ENCODE measurements around the gene KRT2. TPM values are rescaled to one million over a fixed set of nuclear protein-coding genes. Genes with fewer than 3 reads are reported as not detected.

The KRT2 gene
- 1 to 10 TPM in 1 of 4 donors, not detected in 3; 1.3 TPM for total RNA-seq

DNA sequence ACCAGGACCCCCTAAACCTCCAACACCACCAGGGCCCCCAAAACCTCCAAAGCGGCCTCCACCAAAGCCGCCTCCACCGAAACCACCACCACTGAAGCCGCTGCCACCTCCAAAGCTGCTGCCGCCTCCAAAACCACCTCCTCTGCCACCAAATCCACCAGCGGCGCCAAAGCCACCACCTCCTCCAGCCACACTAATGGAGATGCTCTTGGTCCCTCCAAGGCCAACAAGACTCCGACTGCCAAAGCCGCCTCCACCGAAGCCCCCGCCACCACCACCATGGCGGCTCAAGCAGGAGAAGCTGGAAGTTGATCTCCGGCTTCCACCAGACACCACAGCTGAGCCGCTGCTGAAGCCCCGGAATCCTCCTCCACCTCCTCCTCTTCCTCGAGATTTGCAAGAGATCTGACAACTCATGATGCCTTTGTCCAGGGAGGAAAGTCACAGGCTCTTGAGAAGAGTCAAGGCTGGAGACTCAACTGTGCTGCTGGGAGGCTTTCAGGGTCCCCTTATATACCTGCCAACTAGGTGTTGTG is at the start of gene KRT2:
Gene KRT2 (minus strand): TSS at position 486 of the 536 bp plus-strand sequence. CDS start 69 bp downstream, at position 417.
- intact Hi-C loops (cut with DNase I), result no loop called here
- DNase-seq, result no peak
- peaks cover 7 to 19% of the 10 kb centered on the region in 2 donors for H3K4me1 ChIP-seq
- H3K36me3 ChIP-seq, result no peaks in the 10 kb centered on the region
- H3K9me3 ChIP-seq, result no peaks in the 10 kb centered on the region
- H3K27ac ChIP-seq, result no peak within 1 kb of the TSS
- no peak within 1 kb of the TSS for H3K4me3 ChIP-seq (replicated peaks in 1 of 3)
- TF ChIP-seq POLR2A (IDR thresholded peaks at IDR 0.05), result no peak
- TF ChIP-seq, protein P1, sequence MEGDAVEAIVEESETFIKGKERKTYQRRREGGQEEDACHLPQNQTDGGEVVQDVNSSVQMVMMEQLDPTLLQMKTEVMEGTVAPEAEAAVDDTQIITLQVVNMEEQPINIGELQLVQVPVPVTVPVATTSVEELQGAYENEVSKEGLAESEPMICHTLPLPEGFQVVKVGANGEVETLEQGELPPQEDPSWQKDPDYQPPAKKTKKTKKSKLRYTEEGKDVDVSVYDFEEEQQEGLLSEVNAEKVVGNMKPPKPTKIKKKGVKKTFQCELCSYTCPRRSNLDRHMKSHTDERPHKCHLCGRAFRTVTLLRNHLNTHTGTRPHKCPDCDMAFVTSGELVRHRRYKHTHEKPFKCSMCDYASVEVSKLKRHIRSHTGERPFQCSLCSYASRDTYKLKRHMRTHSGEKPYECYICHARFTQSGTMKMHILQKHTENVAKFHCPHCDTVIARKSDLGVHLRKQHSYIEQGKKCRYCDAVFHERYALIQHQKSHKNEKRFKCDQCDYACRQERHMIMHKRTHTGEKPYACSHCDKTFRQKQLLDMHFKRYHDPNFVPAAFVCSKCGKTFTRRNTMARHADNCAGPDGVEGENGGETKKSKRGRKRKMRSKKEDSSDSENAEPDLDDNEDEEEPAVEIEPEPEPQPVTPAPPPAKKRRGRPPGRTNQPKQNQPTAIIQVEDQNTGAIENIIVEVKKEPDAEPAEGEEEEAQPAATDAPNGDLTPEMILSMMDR (IDR thresholded peaks at IDR 0.05), result no peak
- H3K27me3 ChIP-seq, result no peaks in the 10 kb centered on the region
- WGBS, 2 donors, result 91 to 95% methylated on average over 7 to 16 of the region's 16 CpGs

DNA sequence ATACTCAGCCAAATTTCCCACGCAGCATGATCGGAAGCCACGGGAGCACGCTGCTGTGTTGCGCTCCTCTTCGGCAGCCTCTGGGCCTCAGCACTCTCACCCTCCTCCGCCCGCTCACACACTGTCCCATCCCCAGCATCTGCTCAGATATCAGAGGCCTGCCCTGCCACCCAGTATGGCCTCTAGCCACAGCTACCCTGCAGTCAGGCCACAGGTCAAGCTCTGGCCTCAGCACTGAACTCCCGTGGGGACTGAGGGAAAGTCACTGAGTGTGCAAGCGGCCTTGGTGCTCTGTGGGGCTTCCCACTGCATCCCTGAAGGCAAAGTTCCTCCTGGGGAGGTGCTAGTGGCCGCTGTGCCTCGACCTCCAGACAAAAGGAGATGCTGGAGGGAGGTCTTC is 49.3 kb upstream of the KRT2 start:
- no peak for DNase-seq
- WGBS, 2 donors, result 81 to 88% methylated on average over 12 of the region's 12 CpGs
- TF ChIP-seq POLR2A (IDR thresholded peaks at IDR 0.05), result no peak
- TF ChIP-seq, protein P1 (IDR thresholded peaks at IDR 0.05), result no peak
- H3K27ac ChIP-seq, result no peak overlapping the region
- intact Hi-C loops (cut with DNase I), result no loop called here
- H3K36me3 ChIP-seq, result no peaks in the 10 kb centered on the region
- no peaks in the 10 kb centered on the region for H3K4me1 ChIP-seq
- H3K27me3 ChIP-seq, result no peaks in the 10 kb centered on the region
- no peaks in the 10 kb centered on the region for H3K9me3 ChIP-seq
- H3K4me3 ChIP-seq (replicated peaks in 1 of 3), result no peak overlapping the region

DNA sequence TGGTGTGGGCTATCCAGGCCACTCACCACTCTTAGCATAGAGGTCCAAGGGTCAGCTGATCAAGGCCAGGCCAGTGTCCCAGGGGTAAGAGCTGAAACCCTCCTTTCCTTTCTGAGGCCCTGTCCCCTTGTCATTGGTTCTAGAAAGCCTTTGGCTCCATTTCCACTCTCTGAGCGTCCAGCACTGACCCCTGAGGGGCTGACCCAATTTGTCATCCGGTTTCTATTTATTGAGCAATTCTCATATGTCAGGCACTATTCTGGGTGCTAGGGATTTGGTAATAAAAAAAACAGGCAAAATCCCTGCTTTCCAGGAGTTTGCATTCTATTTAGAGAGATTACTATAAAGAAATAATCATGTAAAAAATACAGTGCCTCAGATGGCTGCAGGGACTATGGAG is 47.9 kb upstream of the KRT2 start:
- no peaks in the 10 kb centered on the region for H3K27me3 ChIP-seq
- H3K36me3 ChIP-seq, result no peaks in the 10 kb centered on the region
- intact Hi-C loops (cut with DNase I), result no loop called here
- H3K4me3 ChIP-seq (replicated peaks in 1 of 3), result no peak overlapping the region
- 65 to 69% methylated on average over 2 of the region's 2 CpGs for WGBS, 2 donors
- no peak overlapping the region for H3K27ac ChIP-seq
- no peak for TF ChIP-seq POLR2A (IDR thresholded peaks at IDR 0.05)
- TF ChIP-seq, protein P1 (IDR thresholded peaks at IDR 0.05), result no peak
- no peaks in the 10 kb centered on the region for H3K4me1 ChIP-seq
- H3K9me3 ChIP-seq, result no peaks in the 10 kb centered on the region
- no peak for DNase-seq

DNA sequence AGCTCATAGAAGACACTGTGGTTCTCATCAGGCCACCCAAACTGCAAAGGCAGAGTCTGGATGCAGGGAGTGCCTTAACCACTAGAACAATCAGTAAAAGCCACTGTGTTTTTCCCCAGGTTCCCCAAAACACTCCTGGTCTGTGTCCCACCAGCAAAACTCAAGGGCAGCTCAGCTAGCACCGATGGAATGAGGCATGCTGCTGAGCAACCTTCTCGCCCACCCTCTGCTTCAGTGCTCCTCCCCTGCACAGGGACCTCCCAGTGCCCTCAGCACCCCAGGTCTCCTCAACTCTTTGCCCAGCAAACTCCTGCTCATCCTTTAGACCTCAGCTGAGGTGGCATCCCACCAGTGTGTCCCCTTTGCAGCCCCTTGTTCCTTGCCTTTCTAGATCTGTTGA is 47.4 kb upstream of the KRT2 start:
- intact Hi-C loops (cut with DNase I), result no loop called here
- Histone ChIP-seq H3K4me3 (replicated peaks in 1 of 3) (no peak overlapping the region), H3K4me1 (no peaks in the 10 kb centered on the region), H3K27ac (no peak overlapping the region), H3K27me3 (no peaks in the 10 kb centered on the region), H3K36me3 (no peaks in the 10 kb centered on the region), H3K9me3 (no peaks in the 10 kb centered on the region)
- WGBS, 2 donors, result 74 to 81% methylated on average over 2 of the region's 2 CpGs
- no peak for DNase-seq
- TF ChIP-seq POLR2A (IDR thresholded peaks at IDR 0.05), result no peak
- TF ChIP-seq, protein P1 (IDR thresholded peaks at IDR 0.05), result no peak

DNA sequence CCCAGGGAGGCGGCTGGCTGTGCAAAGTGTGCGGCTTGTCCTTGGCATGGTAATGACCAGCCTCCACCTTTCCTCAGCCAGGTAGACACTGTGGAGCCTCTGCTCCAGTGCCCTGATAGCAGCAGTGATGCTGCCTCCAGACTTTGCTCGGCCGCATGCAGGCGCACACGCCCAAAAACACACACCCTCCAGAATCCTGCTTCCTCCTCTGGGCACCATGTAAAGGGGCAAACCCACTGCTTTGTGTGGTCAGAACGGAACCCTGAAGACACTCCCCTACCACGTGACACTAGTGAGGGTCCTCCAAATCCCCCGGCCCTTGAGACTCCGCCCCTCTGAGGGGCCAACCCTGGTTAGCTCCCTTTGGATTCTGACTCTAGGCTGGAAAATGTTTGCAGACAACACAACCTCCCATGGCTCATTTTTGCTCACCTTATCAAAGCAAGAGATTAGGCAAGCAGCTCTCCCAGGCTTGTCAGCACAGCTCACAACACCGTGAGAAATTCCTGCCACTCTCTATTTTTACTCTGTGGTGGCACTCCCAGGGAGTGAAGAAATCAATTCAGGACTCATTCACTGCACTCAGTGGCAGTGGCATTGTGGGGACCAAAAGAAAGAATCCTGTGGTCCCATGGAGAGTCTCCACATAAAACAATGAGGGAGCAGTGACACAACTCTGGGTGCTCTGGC is 46.8 kb upstream of the KRT2 start:
- no peaks in the 10 kb centered on the region for H3K9me3 ChIP-seq
- H3K27ac ChIP-seq, result no peak overlapping the region
- DNase-seq, result no peak
- TF ChIP-seq, protein P1 (IDR thresholded peaks at IDR 0.05), result no peak
- TF ChIP-seq POLR2A (IDR thresholded peaks at IDR 0.05), result no peak
- intact Hi-C loops (cut with DNase I), result no loop called here
- no peak overlapping the region for H3K4me3 ChIP-seq (replicated peaks in 1 of 3)
- no peaks in the 10 kb centered on the region for H3K4me1 ChIP-seq
- H3K36me3 ChIP-seq, result no peaks in the 10 kb centered on the region
- no peaks in the 10 kb centered on the region for H3K27me3 ChIP-seq
- whole genome bisulfite sequencing, 2 donors, result 31 to 56% methylated on average over 6 to 11 of the region's 11 CpGs

All from thyroid gland (tissue), 4 donors.